Neural cell (in vitro differentiated cells): ENCODE data around the gene APOL4. TPM values are rescaled to one million over a fixed set of nuclear protein-coding genes. Genes with fewer than 3 reads are reported as not detected.

ENCODE experiments used
- H2AFZ ChIP-seq: fragments of 200-600, 300-800 bp; sonication (generic), shearing (Covaris generic); 2 replicates; pipeline ENCODE4 v1.6.0; 2014; ENCODE audit warnings: low read depth, mild to moderate bottlenecking, antibody characterized with exemption, low read length, moderate library complexity
- H3F3A ChIP-seq: fragments of 200-600 bp; shearing (Covaris generic); 2 replicates; pipeline ENCODE4 v1.6.1; 2016; ENCODE audit warnings: mild to moderate bottlenecking, moderate library complexity, mixed read lengths, antibody characterized with exemption, low read length; ENCODE audit not compliant: insufficient read depth, poor library complexity, severe bottlenecking
- H3K27ac ChIP-seq: fragments of 200-600, 300-800 bp; sonication (generic), shearing (Covaris generic); 2 replicates; pipeline ENCODE4 v1.5.1; 2014; ENCODE audit warnings: mild to moderate bottlenecking, low read length, moderate library complexity
- H3K27me3 ChIP-seq: fragments of 300-800, 200-600 bp; sonication (generic), shearing (Covaris generic); 2 replicates; pipeline ENCODE4 v1.6.0; 2014; ENCODE audit warnings: mild to moderate bottlenecking, low read depth, low read length, moderate library complexity; ENCODE audit not compliant: insufficient read depth
- H3K36me3 ChIP-seq: fragments of 300-800, 200-600 bp; sonication (generic), shearing (Covaris generic); 2 replicates; pipeline ENCODE4 v1.5.1; 2014; ENCODE audit warnings: mild to moderate bottlenecking, antibody characterized with exemption, low read length, moderate library complexity; ENCODE audit not compliant: insufficient read depth
- H3K4me2 ChIP-seq: fragments of 300-800, 200-600 bp; sonication (generic), shearing (Covaris generic); 2 replicates; pipeline ENCODE4 v1.6.0; 2014; ENCODE audit warnings: mild to moderate bottlenecking, low read length
- H3K4me3 ChIP-seq: fragments of 300-800, 200-600 bp; sonication (generic), shearing (Covaris generic); 2 replicates; pipeline ENCODE4 v1.5.1; 2014; ENCODE audit warnings: mild to moderate bottlenecking, low read length, moderate library complexity
- H3K79me2 ChIP-seq: fragments of 200-600 bp; shearing (Covaris generic); replicated peaks from 2 replicates; pipeline ENCODE4 v1.6.0; 2014; ENCODE audit warnings: mild to moderate bottlenecking, low read length, moderate library complexity; ENCODE audit not compliant: insufficient read depth
- H3K9ac ChIP-seq: fragments of 300-800, 200-600 bp; sonication (generic), shearing (Covaris generic); 2 replicates; pipeline ENCODE4 v1.6.1; 2016; ENCODE audit warnings: mild to moderate bottlenecking, low read length, mixed read lengths
- H3K9me2 ChIP-seq: fragments of 200-600 bp; shearing (Covaris generic); 2 replicates; pipeline ENCODE4 v1.6.1; 2016; ENCODE audit warnings: mild to moderate bottlenecking, low read length, mixed read lengths; ENCODE audit not compliant: insufficient read depth
- H3K9me3 ChIP-seq: fragments of 200-600, 300-800 bp; sonication (generic), shearing (Covaris generic); 2 replicates; pipeline ENCODE4 v1.6.1; 2016; ENCODE audit warnings: mild to moderate bottlenecking, mixed run types, low read length, moderate library complexity, mixed read lengths
- H4K20me1 ChIP-seq: fragments of 200-600 bp; shearing (Covaris generic); 2 replicates; pipeline ENCODE4 v1.6.1; 2016; ENCODE audit warnings: mild to moderate bottlenecking, mixed run types; ENCODE audit not compliant: insufficient read depth
- CTCF ChIP-seq: fragments of 450-650 bp; IDR thresholded peaks from 2 replicates; pipeline ENCODE4 v1.5.1; 2014; ENCODE audit warnings: antibody characterized with exemption, mild to moderate bottlenecking, moderate library complexity; ENCODE audit not compliant: poor library complexity, severe bottlenecking
- EP300 ChIP-seq: fragments of 450-650 bp; conservative IDR thresholded peaks from 2 replicates; pipeline ENCODE4 v1.6.1; 2014; ENCODE audit warnings: antibody characterized with exemption, mild to moderate bottlenecking, moderate library complexity; ENCODE audit not compliant: poor library complexity, severe bottlenecking
- EZH2 ChIP-seq: fragments of 200-600, 300-800 bp; shearing (Covaris generic), sonication (generic); IDR thresholded peaks from 2 replicates; pipeline ENCODE4 v1.6.1; 2014; ENCODE audit warnings: antibody characterized with exemption, low read length, borderline replicate concordance, mild to moderate bottlenecking; ENCODE audit not compliant: insufficient read depth, poor library complexity, severe bottlenecking
- MXI1 ChIP-seq: fragments of 450-650 bp; conservative IDR thresholded peaks from 2 replicates; pipeline ENCODE4 v1.6.1; 2014; ENCODE audit warnings: antibody characterized with exemption, mild to moderate bottlenecking; ENCODE audit not compliant: poor library complexity, severe bottlenecking
- POLR2AphosphoS5 ChIP-seq: IDR thresholded peaks from 2 replicates; pipeline ENCODE4 v1.6.1; 2012
- RAD21 ChIP-seq: fragments of 450-650 bp; conservative IDR thresholded peaks from 2 replicates; pipeline ENCODE4 v1.6.1; 2014; ENCODE audit warnings: antibody characterized with exemption, mild to moderate bottlenecking, moderate library complexity
- REST ChIP-seq: IDR thresholded peaks from 2 replicates; pipeline ENCODE4 v1.6.1; 2012; ENCODE audit warnings: borderline replicate concordance
- SMC3 ChIP-seq: fragments of 450-650 bp; conservative IDR thresholded peaks from 2 replicates; pipeline ENCODE4 v1.6.1; 2014; ENCODE audit warnings: antibody characterized with exemption, mild to moderate bottlenecking, moderate library complexity; ENCODE audit not compliant: poor library complexity
- TAF1 ChIP-seq: IDR thresholded peaks from 2 replicates; pipeline ENCODE4 v1.6.1; 2012; ENCODE audit warnings: low read depth
- polyA plus RNA-seq: library from polyadenylated mRNA; depleted of rRNA; stranded (reverse); fragments of >200 nt; gene quantifications from 2 replicates; pipeline ENCODE4 v1.2.3, GENCODE V29; 2014

The APOL4 gene
- polyA plus RNA-seq, 1 donor from 2014 or later: not detected

- Histone ChIP-seq H3K4me2 (no peak overlapping the region), H3K36me3 (no peaks in the 10 kb centered on the region), H3K4me3 (no peak overlapping the region), H3K27ac (no peak overlapping the region), H3F3A (no peaks in the 10 kb centered on the region), H4K20me1 (no peaks in the 10 kb centered on the region), H2AFZ (no peak overlapping the region), H3K27me3 (no peaks in the 10 kb centered on the region), H3K9me3 (no peaks in the 10 kb centered on the region), H3K9me2 (no peaks in the 10 kb centered on the region), H3K79me2 (no peaks in the 10 kb centered on the region), H3K9ac (no peak overlapping the region)
- no peak for TF ChIP-seq MXI1
- TF ChIP-seq POLR2AphosphoS5: no peak
- TF ChIP-seq RAD21: no peak
- TF ChIP-seq CTCF: no peak
- no peak for TF ChIP-seq TAF1
- TF ChIP-seq SMC3: no peak
- no peak for TF ChIP-seq REST
- no peak for TF ChIP-seq EP300
- TF ChIP-seq EZH2: no peak
These were observed 34.9 kb downstream of the APOL4 start for GRCh38 chr22:36166518-36167220.

DNA sequence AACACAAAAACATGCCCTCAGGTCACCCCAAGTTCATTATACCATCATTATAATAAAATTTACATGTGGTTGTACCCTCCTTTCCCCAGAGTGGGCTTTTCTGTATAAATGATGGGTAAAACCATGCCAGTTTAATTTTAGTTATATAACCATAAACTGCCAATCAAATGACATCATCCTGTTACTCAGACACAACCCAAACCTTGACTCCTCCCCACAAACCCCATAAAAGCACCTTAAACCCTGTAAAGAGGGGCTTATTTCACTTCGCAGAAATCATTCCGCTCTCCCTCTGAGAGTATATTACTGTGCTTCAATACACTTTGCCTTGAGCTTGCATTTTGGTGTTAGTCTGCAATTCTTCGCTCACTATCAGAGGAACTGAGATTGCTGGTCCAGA lies 35.5 kb downstream of the APOL4 start:
- Histone ChIP-seq H3F3A (no peaks in the 10 kb centered on the region), H2AFZ (no peak overlapping the region), H3K4me3 (no peak overlapping the region), H4K20me1 (no peaks in the 10 kb centered on the region), H3K27ac (no peak overlapping the region), H3K9ac (no peak overlapping the region), H3K9me3 (no peaks in the 10 kb centered on the region), H3K36me3 (no peaks in the 10 kb centered on the region), H3K9me2 (no peaks in the 10 kb centered on the region), H3K27me3 (no peaks in the 10 kb centered on the region), H3K79me2 (no peaks in the 10 kb centered on the region), H3K4me2 (no peak overlapping the region)
- TF ChIP-seq REST: no peak
